Activated gamma-delta T cell (primary cell): ENCODE measurements around the gene GTPBP4.

Source experiments
- DNase-seq: peaks from one replicate; lab custom pipeline; 2025; lab: John Stamatoyannopoulos, UW

GTPBP4 gene

GRCh38 chr10:966466-967235, 21.6 kb upstream of the GTPBP4 start:
- no peak for DNase-seq

DNA sequence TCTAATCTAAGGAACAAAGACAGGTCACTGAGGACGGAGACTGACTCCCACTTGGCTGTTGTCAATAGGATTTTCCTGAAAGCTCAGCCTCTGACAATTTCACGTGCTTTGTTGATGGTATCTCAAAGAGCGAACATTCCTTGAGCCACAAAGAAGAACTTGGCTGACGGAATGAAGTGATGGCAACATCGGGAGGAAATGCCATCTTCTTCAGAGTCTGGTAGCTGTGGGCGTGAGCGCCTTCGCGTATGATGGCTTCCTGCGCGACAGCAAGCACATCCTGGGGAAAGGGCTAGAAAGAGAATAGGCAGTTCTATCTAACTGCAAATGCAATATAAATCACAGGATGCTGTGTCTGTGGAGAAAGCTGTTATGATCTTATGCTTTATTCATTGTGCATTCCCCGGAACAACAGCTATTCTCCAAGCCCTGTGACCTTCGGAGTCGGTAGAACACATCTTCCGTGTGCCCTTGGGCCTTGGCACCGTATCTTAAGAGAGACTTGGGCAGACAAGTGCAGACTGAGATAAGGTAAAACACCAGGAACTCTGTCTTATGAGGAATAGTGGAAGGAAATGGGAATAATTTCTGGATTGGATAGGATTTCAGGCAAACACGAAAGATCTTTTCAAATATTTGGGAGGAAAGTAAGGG, 19.6 kb upstream of the GTPBP4 start:
- DNase-seq = no peak

DNA sequence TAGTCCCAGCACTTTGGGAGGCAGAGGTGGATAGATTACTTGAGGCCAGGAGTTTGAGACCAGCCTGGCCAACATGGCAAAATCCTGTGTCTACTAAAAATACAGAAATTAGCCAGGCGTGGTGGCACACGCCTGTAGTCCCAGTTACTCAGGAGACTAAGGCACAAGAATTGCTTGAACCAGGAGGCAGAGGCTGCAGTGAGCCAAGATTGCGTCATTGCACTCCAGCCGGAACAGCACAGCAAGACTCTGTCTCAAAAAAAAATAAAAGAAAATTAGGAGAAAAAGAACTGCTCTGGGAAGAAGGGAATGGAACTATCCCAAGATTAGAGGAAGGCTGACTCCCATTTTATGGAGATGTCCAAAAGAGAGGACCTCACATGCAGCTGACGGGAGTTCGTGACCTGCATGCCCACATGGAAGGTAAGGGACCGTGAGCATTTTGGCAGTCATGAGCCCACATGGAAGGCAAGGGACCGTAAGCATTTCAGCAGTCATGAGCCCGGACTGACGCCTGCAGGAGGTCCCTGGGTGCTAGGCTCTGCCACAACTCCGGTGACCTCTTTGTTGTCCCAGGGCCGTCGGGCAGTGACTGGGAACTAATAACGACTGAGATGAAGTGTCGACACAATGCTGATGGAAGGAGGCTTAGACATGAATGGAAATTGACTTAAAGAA, 18.6 kb upstream of the GTPBP4 start:
- DNase-seq = no peak

DNA sequence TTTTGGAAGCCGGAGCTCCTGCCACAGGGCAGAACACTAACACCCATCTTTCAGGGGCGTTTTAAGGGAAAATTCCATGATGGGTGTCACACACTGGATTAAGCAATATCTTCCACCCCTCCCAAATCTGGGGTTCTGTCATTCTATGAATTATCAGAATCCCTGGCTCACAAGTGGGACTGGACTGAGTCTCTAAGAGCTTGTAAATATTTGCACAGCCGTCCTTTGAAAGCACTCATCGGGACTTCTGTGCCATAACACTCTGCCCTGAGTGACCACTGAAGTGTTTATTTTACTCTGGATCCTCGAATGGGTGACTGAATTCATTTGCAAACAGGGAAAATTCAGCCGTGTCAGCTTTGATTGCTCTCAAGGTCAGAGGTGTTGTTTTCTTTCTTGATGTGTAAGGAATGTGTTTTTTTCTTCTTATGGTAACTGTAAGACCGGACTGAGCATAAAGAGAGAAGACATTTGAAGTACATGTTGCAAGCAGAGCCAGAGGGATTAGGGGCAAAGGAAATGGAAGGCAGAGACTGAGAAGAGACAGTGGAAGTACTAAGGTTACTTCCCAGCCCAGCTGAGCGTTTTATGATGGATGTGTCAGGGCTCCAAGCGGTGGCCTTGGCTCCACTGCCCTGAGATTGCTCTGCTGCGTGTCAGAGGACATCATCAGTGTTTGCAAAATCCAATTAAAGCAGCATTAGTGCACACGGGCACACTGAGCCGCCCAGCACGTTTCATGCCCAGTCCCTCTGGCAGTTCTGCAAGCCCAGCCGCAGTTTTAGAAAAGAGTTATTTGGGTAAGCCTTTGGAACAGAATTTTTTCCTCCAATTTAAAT, 17.7 kb upstream of the GTPBP4 start:
- no peak for DNase-seq

GRCh38 chr10:971150-971542, 17.1 kb upstream of the GTPBP4 start:
- no peak for DNase-seq

- no peak for DNase-seq
These were observed 16.6 kb upstream of the GTPBP4 start for GRCh38 chr10:971613-972012.

GRCh38 chr10:972763-973162, 15.5 kb upstream of the GTPBP4 start:
- no peak for DNase-seq

DNA sequence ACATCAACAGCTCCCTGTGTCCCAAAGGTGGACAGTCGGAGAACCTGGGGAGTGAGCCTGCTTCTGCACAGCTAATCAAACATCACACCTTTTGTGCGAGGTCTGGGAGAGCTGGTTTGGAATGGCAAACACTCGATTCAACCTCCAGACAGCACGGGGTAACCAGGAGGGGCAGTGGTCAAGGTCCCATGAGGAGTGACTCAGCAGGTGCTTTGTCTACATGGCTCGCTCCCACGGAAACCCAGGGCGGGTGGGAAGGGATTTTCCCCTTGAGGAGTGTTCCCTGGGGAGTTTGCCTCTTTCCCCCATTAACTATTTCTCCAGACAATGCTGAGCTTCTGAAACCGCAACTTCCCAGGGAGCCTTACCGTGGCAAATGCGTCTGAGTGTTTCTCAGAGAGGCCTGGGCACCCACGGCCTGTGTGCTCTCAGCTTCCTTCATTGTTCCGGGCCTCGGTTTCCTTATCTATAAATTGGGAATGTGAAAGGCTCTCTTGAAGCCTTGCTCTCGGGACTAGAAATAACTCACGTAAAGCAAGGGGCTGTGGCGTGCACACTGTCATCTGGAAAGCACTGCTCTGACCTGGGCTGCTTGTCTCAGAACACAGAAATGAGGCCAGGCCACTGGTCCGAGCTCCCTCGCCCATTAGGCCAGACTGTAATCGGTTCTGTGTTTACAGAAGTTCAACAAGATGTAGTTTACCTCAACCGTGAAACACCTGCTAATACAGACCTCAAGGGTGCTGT, 14.0 kb upstream of the GTPBP4 start:
- DNase-seq = no peak

DNA sequence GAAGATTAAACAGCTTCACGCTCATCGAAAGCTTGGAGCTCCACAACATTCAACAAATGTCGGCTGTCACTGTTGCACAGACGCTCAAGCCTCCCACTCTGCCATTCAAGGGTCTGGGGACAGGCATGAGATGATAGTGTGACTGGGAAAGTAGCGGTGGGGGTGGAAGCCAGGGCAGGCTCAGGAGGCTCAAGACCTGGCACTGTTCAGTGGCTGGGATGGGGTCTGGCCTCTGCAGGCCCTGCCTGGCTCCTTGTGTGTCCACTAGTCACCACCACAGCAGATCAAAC, 13.5 kb upstream of the GTPBP4 start:
- DNase-seq = no peak

GRCh38 chr10:976316-976715, 11.9 kb upstream of the GTPBP4 start:
- no peak for DNase-seq

- no peak for DNase-seq
These were observed 9.3 kb upstream of the GTPBP4 start for GRCh38 chr10:978826-979421.

GRCh38 chr10:980468-981093, 7.7 kb upstream of the GTPBP4 start:
- no peak for DNase-seq

DNA sequence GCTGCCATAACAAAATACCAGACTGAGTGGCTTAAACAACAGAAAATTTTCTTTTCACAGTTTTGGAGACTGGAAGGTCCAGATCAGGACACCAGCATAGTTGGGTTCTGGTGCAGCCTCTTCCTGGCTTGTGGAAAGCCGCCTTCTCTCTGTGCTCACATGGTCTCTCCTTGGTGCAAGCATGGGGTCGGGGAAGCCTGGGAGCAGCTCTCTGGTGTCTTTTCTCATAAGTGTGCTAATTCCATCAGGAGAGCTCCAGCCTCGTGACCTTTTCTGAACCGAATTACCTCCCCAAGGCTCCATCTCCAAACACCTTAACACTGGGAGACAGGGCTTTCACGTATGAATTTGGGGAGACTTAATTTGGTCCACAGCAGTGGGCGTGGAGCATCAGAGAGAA, 4.8 kb upstream of the GTPBP4 start:
- no peak for DNase-seq

GRCh38 chr10:983971-984655, 4.1 kb upstream of the GTPBP4 start:
- no peak for DNase-seq

DNA sequence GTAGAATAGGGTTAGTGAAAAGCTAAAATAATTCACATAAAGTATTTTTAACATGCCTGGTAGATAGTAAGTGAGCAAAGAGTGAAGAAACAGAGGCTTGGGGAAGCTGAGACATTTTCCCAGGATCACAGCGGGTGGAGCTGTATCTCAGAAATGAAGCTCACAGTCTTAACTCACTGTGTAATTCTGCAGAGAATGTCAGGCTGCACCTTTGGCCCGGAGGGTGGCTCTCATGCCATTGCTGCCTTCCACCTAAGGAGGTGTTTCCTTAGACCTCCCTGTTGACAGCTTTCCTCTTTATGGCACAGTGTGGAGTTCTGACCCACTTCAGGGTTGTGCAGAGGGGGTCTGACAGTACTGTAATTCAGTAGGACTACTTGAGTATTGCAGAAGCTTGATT, 2.9 kb upstream of the GTPBP4 start:
- DNase-seq = no peak

GRCh38 chr10:986137-986825, 2.0 kb upstream of the GTPBP4 start:
- DNase-seq = no peak

DNA sequence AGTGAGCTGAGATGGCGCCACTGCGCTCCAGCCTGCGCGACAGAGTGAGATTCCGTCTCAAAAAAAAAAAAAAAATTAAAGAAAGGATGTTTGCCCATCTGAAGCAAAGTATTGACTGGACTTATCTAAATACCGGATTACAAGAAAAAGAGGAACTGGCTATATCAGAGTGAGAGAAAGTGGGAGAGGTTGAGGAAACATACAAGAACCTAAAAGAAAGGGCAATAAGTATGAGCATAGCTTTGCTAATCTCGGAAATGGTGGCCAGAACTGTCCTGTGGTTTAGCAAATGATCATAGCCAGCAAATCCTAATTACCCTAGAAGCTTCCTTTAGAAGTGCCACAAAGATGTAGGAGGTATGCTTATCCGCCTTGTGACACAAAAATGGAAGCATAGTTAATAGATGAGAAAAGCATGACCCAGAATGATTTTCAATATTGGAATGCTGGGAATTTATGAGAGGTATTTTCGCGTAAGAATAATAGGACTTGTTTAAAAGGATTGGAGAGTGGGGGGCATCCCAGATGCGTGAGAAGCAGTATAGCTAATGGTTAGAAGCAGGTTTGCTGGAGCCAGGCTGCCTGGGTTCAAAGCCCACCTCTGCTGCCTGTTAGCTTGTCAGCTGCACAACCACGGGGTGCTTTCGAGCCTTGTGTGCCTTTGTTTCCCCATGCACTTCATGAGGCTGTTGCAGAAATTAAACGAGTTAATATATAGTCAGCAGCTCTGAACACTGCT, 1.2 kb upstream of the GTPBP4 start:
- DNase-seq = no peak

- no peak for DNase-seq
These were observed 689 bp upstream of the GTPBP4 start for GRCh38 chr10:987620-987869.
